Nucleus accumbens (tissue), 56 donors: Measurements from ENCODE around the gene DNAJA4.

Experiments used
- DNase-seq, 56 donors: peaks; one replicate each; lab custom pipeline; 2025; lab: John Stamatoyannopoulos, UW

Gene DNAJA4

GRCh38 chr15:78312536-78312935, 48.2 kb downstream of the DNAJA4 start:
- DNase-seq: no peak

GRCh38 chr15:78312957-78313356, 48.6 kb downstream of the DNAJA4 start:
- no peak for DNase-seq

GRCh38 chr15:78313383-78313782, 49.0 kb downstream of the DNAJA4 start:
- no peak for DNase-seq

GRCh38 chr15:78314181-78314581, 49.8 kb downstream of the DNAJA4 start:
- DNase-seq: no peak

GRCh38 chr15:78315686-78316282, 51.4 kb downstream of the DNAJA4 start:
- DNase-seq: peak in 7 of 56 donors; percentile 10 to 52 (median 24)

GRCh38 chr15:78316283-78317083, 52.1 kb downstream of the DNAJA4 start:
- DNase-seq: peak in 53 of 56 donors; percentile 11 to 90 (median 66)

- peak in 2 of 56 donors; percentile 9 to 23 for DNase-seq
Observed at GRCh38 chr15:78317145-78317836, 52.9 kb downstream of the DNAJA4 start.

GRCh38 chr15:78319588-78319987, 55.2 kb downstream of the DNAJA4 start:
- DNase-seq: no peak

- DNase-seq: no peak
Observed at GRCh38 chr15:78320183-78320582, 55.8 kb downstream of the DNAJA4 start.

- DNase-seq: no peak
Observed at GRCh38 chr15:78321041-78321570, 56.7 kb downstream of the DNAJA4 start.

- no peak for DNase-seq
Observed at GRCh38 chr15:78321786-78322185, 57.4 kb downstream of the DNAJA4 start.

GRCh38 chr15:78322243-78322642, 57.9 kb downstream of the DNAJA4 start:
- DNase-seq: no peak

- no peak for DNase-seq
Observed at GRCh38 chr15:78322724-78323521, 58.6 kb downstream of the DNAJA4 start.

GRCh38 chr15:78323693-78324092, 59.3 kb downstream of the DNAJA4 start:
- no peak for DNase-seq

- DNase-seq: no peak
Observed at GRCh38 chr15:78324144-78324543, 59.8 kb downstream of the DNAJA4 start.

GRCh38 chr15:78325092-78325843, 60.9 kb downstream of the DNAJA4 start:
- DNase-seq: no peak

GRCh38 chr15:78327466-78327865, 63.1 kb downstream of the DNAJA4 start:
- no peak for DNase-seq

GRCh38 chr15:78329625-78330024, 65.3 kb downstream of the DNAJA4 start:
- DNase-seq: no peak
